Dedifferentiated amniotic fluid mesenchymal stem cell (primary cell): ENCODE measurements around the gene RND1.
A peak's percentile ranks its signal among the peaks of the same experiment; 100 is the strongest.
"Not testable (repeated sequence)": the region's sequence is repeated elsewhere in the genome, so short reads cannot be mapped to it uniquely, and the experiment has no call there.

Experiments used
- DNase-seq: peaks from one replicate; pipeline ENCODE4 v3.0.0-alpha.2; 2016; ENCODE audit errors: extremely low spot score

RND1 gene

GRCh38 chr12:48865281-48866051, at the start of gene RND1:
RND1 (minus strand) TSS chr12:48865870; CDS start chr12:48865767, 103 bp downstream.
- DNase-seq = peak; percentile 87

- DNase-seq = no peak
Observed at GRCh38 chr12:48910196-48910595, 44.5 kb upstream of the RND1 start.

GRCh38 chr12:48909698-48910097, 44.0 kb upstream of the RND1 start:
- not testable (repeated sequence) for DNase-seq

GRCh38 chr12:48907245-48907644, 41.6 kb upstream of the RND1 start:
- DNase-seq = no peak

DNA sequence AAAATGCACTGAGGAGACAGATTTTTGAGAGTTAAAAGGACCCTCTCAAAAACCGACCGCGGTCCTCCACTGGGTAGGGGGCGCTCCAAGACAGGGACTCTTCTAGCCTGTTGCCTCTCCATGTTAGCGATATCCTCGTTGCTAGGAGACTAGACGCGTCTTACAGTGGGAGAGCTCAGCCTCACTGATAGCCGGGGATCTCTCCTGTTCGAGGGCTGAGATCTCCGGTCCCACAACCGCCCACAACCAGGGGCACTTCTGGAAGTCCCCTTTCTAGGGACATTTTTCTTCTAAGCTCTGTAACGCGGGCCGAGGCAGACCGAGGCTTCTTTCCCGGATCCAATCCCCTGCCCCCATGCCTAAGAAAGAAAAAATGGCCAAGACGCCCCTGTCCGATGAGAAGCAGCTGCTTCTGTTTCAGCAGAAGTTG, 38.3 kb upstream of the RND1 start:
- peak; percentile 89 for DNase-seq

GRCh38 chr12:48903363-48903981, 37.8 kb upstream of the RND1 start:
- no peak for DNase-seq

DNA sequence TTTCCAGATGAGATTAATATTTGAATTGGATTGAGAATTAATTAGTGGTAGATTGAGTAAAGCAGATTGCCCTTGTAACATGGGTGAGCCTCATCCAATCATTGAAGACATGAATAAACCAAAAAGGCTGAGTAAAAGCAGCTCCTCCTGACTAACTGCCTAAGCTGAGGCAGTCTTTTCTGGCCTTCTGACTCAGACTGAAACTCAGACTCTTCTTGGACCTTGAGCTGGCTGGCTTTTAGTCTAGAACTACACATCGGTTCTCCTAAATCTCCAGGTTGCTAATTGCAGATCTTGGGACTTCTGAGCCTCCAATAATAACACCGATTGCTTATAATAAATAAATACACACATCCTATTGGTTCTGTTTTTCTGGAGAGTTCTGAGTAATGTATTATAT, 35.6 kb upstream of the RND1 start:
- DNase-seq = no peak

DNA sequence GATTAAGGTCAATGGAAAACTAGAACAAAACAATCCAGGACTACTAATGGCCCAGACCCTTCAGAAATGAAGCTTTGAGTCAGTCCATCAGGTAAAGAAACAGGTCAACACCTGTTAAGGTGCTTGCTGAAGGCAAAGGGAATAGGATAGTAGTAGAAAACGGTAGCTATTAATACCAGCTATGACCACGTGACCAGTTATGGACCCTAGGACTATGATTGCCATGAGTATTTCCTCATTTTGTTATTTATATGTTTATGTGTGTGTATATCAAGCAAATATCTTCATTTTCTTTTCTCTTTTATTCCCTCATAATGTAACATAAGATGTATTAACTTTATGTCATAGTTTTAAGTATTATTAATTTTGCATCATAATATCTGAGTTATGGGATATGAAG, 34.0 kb upstream of the RND1 start:
- DNase-seq = no peak

GRCh38 chr12:48894271-48894670, 28.6 kb upstream of the RND1 start:
- no peak for DNase-seq

- DNase-seq = peak; percentile 67
Observed at GRCh38 chr12:48890657-48891418, 25.2 kb upstream of the RND1 start.

GRCh38 chr12:48889679-48890078, 24.0 kb upstream of the RND1 start:
- no peak for DNase-seq

- DNase-seq = no peak
Observed at GRCh38 chr12:48883305-48884161, 17.9 kb upstream of the RND1 start.

- no peak for DNase-seq
Observed at GRCh38 chr12:48882972-48883304, 17.3 kb upstream of the RND1 start.

DNA sequence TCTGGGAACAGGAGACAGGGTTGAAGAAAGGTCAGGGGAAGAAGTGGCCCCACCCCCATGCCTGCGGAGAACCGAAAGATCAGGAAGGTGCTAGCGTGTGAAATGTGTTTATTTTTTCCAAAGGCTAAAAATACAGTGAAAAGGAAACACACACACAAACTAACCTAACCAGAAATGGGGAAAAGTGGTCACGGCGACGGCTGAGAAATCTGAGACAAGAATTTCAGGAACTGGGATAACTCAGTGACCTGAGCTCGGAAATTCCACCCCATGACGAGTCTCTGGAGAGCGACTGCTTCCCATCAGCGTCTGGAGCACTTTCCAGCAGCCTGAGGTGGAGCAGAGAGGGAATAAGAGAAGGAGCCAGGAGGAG, 16.6 kb upstream of the RND1 start:
- DNase-seq = no peak

- DNase-seq = no peak
Observed at GRCh38 chr12:48881686-48882314, 16.1 kb upstream of the RND1 start.

- DNase-seq = no peak
Observed at GRCh38 chr12:48880647-48881046, 15.0 kb upstream of the RND1 start.

DNA sequence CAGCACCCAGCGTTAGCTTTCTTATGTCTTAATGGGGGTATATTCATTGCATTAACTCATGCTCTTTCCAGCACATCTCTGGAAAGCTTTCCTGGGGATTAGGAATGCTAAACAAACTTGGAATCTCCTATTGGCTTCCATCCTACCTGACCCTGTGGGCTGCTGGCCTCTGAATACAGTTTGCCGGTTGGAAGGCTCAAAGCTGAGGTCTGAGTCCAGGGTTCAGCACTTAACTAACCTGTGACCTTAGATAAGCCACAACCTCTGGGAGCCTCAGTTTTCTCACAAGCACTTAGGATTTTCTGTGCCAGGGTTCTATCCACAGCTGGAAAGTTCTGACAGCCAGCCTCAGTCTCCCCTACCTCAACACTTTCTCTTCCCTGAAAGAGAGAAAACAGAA, 12.9 kb upstream of the RND1 start:
- no peak for DNase-seq

GRCh38 chr12:48875944-48876515, 10.4 kb upstream of the RND1 start:
- no peak for DNase-seq

DNA sequence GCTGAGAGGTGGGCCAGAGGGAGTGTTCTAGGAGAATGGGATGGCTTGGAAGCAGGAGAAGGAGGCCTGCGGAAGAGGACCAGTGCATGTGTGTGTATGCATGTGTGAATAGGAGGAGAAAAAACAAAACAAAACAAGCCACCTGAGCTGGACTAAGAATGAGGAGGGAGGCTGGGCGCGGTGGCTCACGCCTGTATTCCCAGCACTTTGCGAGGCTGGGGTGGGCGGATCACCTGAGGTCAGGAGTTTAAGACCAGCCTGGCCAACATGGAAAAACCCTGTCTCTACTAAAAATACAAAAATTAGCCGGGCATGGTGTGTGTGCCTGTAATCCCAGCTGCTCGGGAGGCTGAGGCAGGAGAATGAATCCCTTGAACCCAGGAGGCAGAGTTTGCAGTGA, 7.9 kb upstream of the RND1 start:
- DNase-seq = not testable (repeated sequence)

DNA sequence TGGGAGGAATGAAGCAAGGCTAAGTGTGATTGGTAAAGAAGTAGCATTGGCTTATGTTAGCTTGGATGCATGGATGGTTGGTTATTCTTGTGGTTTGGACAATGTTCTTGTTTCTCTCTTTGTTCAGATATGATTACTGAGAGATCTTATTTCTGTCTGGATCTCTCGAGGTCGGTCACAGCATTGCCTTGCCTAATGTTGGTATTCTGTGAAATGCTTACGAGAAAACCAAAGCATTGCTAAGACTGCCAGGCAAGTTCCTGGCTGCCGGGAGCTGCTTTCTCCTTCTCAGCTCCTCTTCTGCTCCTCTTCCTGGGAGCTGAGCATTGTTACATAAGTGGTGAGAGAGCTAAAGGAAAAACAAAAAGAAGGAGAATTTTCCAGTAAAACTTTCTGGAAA, 7.4 kb upstream of the RND1 start:
- DNase-seq = no peak

DNA sequence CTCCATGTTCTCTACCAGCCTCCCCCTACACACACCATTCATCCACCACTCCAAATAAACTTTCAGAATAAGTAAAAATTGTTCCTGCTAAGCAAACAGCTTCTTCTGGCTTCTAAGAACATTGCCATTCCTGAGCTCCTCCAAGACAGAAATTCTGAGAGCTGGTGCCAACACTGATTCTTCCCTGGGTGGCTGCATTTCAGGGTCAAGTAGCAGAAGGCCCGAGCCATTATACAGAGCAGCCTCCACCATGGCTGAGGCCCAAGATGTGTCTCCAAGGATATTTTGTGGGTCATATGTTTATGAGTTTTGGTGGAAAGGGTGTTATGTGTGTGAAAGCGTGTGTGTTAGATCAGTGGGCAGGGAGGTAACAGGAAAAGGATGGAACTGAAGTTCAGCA, 3.5 kb upstream of the RND1 start:
- DNase-seq = no peak
